ENCODE data around the gene DISP3.

DISP3 gene

GRCh38 chr1:11562664-11563063 is 83.7 kb downstream of the DISP3 start:
- no peak for DNase-seq (ENCODE audit: insufficient read length, low spot score)
- no peak for TF ChIP-seq POLR2A (IDR thresholded peaks at IDR 0.05; ENCODE audit: low read depth, low read length)
- no peak for FAIRE-seq

DNA sequence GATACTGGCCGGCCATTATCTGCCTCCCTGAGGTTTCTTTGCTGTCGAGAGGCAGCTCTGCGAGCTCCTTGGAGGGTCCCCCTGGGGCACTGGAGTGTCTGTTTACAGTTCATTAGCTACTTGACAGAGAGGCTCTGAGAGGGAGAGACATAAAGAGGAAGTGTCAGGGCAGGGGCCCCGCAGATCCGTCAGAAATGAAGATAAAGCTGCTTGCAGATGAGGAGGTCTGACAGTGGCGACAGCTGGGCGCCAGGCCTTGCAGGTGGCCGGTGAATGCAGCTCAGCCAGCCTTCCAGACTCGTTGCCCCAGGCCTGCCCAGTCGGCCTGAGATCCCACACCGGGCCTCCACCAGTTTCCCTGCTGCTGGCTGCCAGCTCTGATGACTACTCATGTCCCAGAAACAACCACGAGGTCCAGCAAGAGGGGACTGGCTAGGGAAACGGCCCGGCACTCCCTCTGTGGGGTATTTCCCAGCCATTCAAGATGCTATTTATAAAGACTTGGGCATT is 84.7 kb downstream of the DISP3 start:
- no peak for DNase-seq (ENCODE audit: insufficient read length, low spot score)
- no peak for FAIRE-seq
- no peak for TF ChIP-seq POLR2A (IDR thresholded peaks at IDR 0.05; ENCODE audit: low read depth, low read length)

GRCh38 chr1:11564237-11564636 is 85.3 kb downstream of the DISP3 start:
- no peak for FAIRE-seq

DNA sequence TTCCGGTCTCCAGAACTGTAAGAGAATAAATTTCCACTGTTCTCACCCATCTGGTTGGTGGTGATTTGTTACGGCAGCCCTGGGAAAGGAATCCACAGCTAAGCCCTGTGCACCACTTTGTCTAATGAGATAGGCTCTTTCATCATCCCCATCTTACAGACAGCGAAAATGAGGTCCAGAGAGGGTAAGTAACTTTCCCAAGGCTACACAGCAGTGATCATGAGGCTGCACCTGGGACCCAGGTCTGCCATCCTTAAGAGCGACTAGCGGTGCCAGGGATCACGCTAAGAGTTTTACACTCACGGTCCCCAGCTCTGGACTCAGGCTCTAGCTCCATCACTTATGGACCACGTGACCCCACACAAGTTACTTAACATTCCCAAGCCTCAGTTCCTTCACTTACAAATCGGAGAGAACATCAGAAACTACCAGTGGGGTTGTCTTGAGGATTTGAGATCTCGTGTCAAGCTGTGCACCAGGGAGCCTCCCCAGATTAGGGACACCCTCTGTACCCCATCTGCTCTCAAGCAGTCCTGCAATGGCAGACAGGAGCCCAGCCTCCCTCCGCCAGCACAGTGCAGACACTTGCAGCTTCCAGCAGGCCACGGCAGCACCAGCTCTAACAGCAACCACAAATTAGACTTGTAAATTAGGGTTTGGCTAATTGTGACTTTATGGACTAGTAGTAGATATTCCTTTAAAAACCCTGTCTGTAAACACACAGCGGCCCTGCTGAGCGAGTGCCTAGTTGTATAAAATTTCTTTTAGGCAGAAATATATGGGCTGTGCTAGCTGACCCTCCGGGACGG is 87.3 kb downstream of the DISP3 start:
- no peak for DNase-seq (ENCODE audit: insufficient read length, low spot score)
- FAIRE-seq = no peak

More at GRCh38 chr1:11564237-11564636, 85.3 kb downstream of the DISP3 start:
- no peak for DNase-seq (ENCODE audit: insufficient read length, low spot score)
- no peak for TF ChIP-seq POLR2A (IDR thresholded peaks at IDR 0.05; ENCODE audit: low read depth, low read length)

GRCh38 chr1:11567244-11568065 is 88.5 kb downstream of the DISP3 start:
- DNase-seq (ENCODE audit: insufficient read length, low spot score) = no peak
- TF ChIP-seq POLR2A (IDR thresholded peaks at IDR 0.05; ENCODE audit: low read depth, low read length) = no peak
- FAIRE-seq = no peak

More for the DNA sequence above, 87.3 kb downstream of the DISP3 start:
- no peak for TF ChIP-seq POLR2A (IDR thresholded peaks at IDR 0.05; ENCODE audit: low read depth, low read length)

- no peak for FAIRE-seq
- no peak for DNase-seq (ENCODE audit: insufficient read length, low spot score)
- no peak for TF ChIP-seq POLR2A (IDR thresholded peaks at IDR 0.05; ENCODE audit: low read depth, low read length)
Measured at GRCh38 chr1:11568687-11569086, 89.7 kb downstream of the DISP3 start.

DNA sequence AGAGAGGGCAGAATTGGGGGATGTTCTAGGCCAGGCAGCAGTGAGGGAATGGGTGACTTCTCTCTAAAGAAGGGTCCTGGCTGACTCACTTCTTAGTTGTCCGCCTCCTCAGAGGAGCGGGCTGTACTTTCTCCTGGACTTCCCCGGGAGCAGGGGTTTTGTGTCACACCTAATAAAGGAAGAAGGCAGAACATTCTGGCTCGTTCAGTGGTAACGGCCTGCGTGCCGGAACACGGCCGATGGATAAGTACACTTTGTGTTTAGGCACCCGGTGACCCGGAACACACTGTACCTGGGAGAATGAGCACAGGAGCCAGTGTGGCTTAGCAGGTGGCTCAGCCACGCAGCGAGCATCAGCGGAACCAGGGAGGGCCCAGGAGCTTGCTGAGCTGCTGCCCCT is 90.6 kb downstream of the DISP3 start:
- DNase-seq (ENCODE audit: insufficient read length, low spot score) (no peak), FAIRE-seq (no peak)
- no peak for TF ChIP-seq POLR2A (IDR thresholded peaks at IDR 0.05; ENCODE audit: low read depth, low read length)

- no peak for TF ChIP-seq POLR2A (IDR thresholded peaks at IDR 0.05; ENCODE audit: low read depth, low read length)
- DNase-seq (ENCODE audit: insufficient read length, low spot score) = no peak
- FAIRE-seq = no peak
Measured at GRCh38 chr1:11569954-11570353, 91.0 kb downstream of the DISP3 start.

- DNase-seq (ENCODE audit: insufficient read length, low spot score) (no peak), FAIRE-seq (no peak)
- TF ChIP-seq POLR2A (IDR thresholded peaks at IDR 0.05; ENCODE audit: low read depth, low read length) = no peak
Measured at GRCh38 chr1:11570821-11571380, 91.9 kb downstream of the DISP3 start.

- no peak for TF ChIP-seq POLR2A (IDR thresholded peaks at IDR 0.05; ENCODE audit: low read depth, low read length)
- FAIRE-seq (no peak), DNase-seq (ENCODE audit: insufficient read length, low spot score) (no peak)
Measured at GRCh38 chr1:11571906-11572616, 93.1 kb downstream of the DISP3 start.

GRCh38 chr1:11573116-11573692 is 94.2 kb downstream of the DISP3 start:
- TF ChIP-seq POLR2A (IDR thresholded peaks at IDR 0.05; ENCODE audit: low read depth, low read length) = no peak

GRCh38 chr1:11575553-11575952 is 96.6 kb downstream of the DISP3 start:
- TF ChIP-seq POLR2A (IDR thresholded peaks at IDR 0.05; ENCODE audit: low read depth, low read length) = no peak
- FAIRE-seq (no peak), DNase-seq (ENCODE audit: insufficient read length, low spot score) (no peak)

More at GRCh38 chr1:11573116-11573692, 94.2 kb downstream of the DISP3 start:
- DNase-seq (ENCODE audit: insufficient read length, low spot score) = no peak
- no peak for FAIRE-seq

Data from H54 (cell line).